Fibroblast of peridontal ligament (primary cell): ENCODE data around the gene ST6GALNAC3.
"Not testable (repeated sequence)": the region's sequence is repeated elsewhere in the genome, so short reads cannot be mapped to it uniquely, and the experiment has no call there.

Source experiments
- DNase-seq: peaks from one replicate; pipeline ENCODE4 v3.0.0-alpha.2; 2010; ENCODE audit errors: extremely low read depth

The ST6GALNAC3 gene

GRCh38 chr1:76337542-76338219, 263.1 kb downstream of the ST6GALNAC3 start:
- no peak for DNase-seq

DNA sequence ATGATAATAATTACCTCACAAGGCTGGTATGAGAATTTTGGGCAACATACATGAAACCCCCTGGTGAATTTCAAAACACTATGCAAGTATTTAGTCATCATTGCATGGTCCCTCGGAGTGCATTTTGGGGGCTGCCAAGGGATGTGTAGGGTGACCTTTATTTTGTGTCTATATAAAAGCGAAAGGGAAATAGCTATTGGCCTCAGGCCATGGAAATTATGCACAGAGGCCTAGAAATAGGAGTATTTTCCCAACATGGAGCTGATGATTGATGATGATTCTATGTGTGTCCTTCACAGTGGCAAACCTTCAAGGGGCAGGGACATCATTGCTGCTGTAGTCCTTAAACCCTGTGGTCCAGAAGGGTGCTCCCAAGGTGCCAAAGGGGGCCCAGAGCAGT, 265.5 kb downstream of the ST6GALNAC3 start:
- DNase-seq = peak; percentile 8

DNA sequence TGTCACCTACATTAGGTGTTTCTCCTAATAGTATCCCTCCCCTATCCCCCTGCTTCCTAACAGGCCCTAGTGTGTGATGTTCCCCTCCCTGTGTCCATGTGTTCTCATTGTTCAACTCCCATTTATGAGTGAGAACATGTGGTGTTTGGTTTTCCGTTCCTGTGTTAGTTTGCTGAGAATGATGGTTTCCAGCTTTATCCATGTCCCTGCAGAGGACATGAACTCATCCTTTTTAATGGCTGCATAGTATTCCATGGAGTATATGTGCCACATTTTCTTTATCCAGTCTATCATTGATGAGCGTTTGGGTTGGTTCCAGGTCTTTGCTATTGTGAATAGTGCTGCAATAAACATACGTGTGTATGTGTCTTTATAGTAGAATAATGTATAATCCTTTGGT, 267.3 kb downstream of the ST6GALNAC3 start:
- DNase-seq = not testable (repeated sequence)

DNA sequence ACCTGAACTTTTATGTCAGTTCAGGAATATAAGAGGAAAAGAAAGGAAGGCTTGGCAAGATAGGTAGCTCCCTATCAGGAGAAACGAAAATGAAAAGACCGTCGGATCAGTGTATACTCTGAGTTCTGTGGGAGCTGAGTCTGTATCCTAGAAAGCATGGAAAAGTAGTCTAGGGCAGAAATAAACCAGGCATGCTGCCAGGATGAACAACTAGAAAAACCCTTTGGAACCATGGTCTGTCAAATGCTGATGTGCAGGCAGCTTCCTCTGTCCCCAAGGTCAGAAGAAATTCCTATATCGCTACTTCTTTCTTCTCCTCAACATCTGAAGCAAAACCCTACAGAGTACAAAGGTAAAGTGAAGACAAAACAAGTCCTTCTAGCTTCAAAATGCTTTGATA, 268.8 kb downstream of the ST6GALNAC3 start:
- peak; percentile 5 for DNase-seq

- DNase-seq = no peak
Measured at GRCh38 chr1:76351655-76352054, 277.1 kb downstream of the ST6GALNAC3 start.

GRCh38 chr1:76352741-76353435, 278.3 kb downstream of the ST6GALNAC3 start:
- DNase-seq = no peak

GRCh38 chr1:76354236-76354635, 279.7 kb downstream of the ST6GALNAC3 start:
- no peak for DNase-seq

DNA sequence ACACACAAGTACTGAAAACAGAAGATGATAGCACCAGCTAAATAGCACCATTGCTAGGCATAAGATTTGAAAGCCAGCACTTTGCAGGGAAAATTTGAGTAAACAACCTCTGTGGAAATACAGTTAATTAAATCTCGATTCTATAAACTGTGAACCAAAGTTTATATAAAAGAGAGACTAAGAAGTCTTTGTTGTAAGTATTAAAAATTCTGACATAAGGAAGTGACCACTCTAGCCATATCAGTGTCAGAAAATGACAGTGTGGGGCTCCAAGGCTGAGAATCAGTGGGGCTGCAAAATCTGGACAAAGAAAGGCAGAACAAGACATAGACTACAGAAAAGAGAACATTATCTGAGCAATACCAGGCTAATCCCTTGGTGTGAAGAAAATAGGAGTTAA, 292.2 kb downstream of the ST6GALNAC3 start:
- DNase-seq = no peak

GRCh38 chr1:76371941-76372340, 297.4 kb downstream of the ST6GALNAC3 start:
- DNase-seq = no peak

DNA sequence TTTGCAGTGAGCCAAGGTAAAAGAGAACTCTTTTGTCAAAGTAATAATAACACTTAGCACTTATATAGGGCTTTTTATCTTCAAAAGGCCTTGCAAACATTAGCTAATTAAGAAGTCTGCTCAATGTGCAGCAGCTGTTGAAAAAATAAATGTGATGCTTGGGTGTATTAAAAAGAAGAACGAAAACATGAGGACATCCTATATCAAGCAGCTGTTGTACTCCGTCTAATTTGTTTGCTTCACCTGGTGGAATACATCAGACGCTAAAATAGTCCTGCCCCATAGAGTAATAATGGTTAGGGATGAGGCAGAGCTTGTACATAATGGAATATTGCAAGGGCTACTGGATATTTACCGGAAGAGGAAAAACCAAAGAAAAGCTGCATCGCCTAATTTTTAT, 299.5 kb downstream of the ST6GALNAC3 start:
- no peak for DNase-seq

- no peak for DNase-seq
Measured at GRCh38 chr1:76377247-76377646, 302.7 kb downstream of the ST6GALNAC3 start.

GRCh38 chr1:76379506-76379905, 305.0 kb downstream of the ST6GALNAC3 start:
- DNase-seq = peak; percentile 73

- peak; percentile 83 for DNase-seq
Measured at GRCh38 chr1:76381450-76382097, 307.0 kb downstream of the ST6GALNAC3 start.

- DNase-seq = no peak
Measured at GRCh38 chr1:76388261-76388660, 313.7 kb downstream of the ST6GALNAC3 start.

DNA sequence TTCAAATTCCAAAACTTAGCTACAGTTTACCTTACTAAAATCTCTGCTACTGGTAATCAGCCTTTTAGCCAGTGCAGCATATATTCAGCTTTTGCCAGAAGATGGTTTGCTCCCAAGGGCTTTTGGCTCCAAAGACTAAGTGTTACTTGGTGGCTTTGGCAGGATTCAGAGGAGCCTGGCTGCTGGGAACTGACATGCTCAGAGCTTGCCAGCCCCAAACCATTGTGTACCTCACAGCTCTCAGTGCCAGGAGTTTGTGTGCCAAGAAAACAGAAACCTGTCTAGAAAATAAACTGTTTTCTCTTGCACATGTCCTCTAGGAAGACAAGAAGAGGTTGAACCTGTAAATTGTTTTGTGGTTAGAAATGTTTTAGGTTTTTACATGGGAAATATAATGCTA, 315.9 kb downstream of the ST6GALNAC3 start:
- no peak for DNase-seq

DNA sequence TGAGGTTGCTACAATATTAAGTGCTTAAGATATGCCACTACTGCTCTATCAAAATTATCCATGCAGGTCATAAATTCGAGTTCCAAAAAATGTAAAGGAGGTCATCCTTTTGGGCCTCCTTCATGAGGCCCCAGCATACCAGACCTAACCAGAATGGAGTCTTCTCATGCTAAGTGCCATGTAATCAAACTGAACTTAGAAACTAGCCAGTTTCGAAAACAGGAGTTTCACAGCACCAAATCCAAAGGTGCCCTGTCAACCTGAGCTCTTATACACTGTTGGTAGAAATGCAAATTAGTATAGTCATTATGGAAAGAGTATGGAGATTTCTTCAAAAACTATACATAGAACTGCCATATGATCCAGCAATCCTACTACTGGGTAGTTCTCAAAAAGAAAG, 320.5 kb downstream of the ST6GALNAC3 start:
- no peak for DNase-seq

DNA sequence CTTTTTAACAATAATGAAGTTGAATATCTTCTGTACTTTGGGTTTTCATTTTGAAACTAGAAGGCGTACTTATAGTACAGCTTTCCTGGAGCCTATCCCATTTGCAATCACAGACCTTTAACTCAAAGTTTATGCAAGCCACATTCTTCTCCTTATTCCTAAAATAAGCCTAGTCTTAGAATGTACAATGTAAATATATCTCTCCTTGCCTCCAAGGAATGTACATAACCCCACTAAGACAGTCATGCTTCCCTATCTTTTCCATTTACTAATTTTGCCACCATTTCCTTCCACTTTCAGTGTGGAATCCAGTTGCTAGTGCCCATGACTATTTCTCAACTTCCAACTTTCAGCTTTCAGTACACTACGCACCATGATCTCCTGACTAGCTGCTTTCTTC, 327.6 kb downstream of the ST6GALNAC3 start:
- DNase-seq = peak; percentile 60

DNA sequence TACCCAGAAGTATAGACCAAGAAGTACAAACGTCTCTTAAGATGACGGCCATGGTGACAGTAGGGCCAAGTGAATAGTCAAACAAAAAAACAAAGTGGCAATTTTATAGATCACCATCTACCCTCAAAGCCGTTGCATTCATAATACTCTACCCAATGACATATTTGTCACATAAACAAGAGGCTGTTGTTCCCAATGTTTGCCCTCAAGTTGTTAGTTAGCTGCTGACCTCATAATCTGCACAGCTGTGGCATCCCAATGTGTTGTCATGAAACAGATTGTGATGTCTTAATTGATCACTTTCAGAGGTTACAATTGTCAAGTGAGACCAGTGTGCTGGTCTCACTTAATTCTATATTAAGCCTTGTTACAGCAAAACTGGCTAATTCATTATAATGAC, 333.8 kb downstream of the ST6GALNAC3 start:
- no peak for DNase-seq

GRCh38 chr1:76410499-76410898, 336.0 kb downstream of the ST6GALNAC3 start:
- DNase-seq = no peak

DNA sequence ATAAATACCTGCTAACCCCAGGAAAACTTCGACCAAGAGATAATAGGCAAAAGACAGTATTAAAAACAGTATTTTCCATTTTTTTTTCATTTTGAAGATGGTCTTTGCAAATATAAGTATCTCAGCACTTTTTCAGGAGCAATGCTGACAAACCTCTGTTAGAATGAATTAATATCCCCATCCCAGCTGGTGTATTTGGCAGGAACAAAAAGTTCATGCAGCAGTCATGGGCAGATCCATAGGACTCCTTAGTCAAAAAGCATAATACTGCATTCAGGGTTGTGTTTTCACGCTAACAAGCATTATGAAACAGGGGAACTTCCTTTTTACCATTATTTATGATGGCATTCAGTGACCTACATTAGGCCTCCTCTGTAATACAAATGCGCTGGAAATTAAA, 344.0 kb downstream of the ST6GALNAC3 start:
- DNase-seq = no peak

DNA sequence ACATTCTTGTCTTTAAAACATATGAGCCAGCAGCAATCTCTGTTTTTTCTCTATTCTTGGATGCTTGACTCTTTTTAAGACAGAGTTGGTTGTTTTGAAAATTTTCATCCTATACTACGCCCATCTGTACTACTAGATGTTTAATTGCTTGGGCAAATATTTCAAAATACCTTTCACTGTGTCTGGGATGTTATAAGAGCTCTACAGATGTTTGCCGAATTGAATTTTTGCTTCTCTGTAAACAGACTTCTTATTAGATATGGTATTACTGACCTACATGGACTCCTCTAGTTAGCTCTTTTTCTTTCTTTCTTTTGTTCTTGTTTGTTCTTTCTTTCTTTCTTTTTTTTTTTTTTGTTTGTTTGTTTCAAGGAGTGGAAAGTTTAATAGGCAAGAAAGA, 345.1 kb downstream of the ST6GALNAC3 start:
- no peak for DNase-seq

GRCh38 chr1:76425201-76426145, 350.9 kb downstream of the ST6GALNAC3 start:
- DNase-seq = peak; percentile 85
